Stimulated activated naive B cell treated with anti-CD40 and anti-IgM and Interleukin-4, amounts not matched to agents 10 μg/mL and 1 μg/mL and 100 μg/mL, for 72 hours (primary cell): ENCODE results near the gene COBL.

ENCODE experiments used
- ATAC-seq, 2 donors: fragments of 150-1000 bp; cut with Tn5 transposase; replicated peaks; 2 replicates each; pipeline ENCODE4 v1.10.0; 2021; ENCODE audit warnings: moderate library complexity in 1 of 2
- DNase-seq: peaks from one replicate; pipeline ENCODE4 v3.0.0; 2021
- H3K27ac Mint-ChIP-seq: one replicate; pipeline ENCODE4 v1.8.0; 2022; ENCODE audit warnings: mild to moderate bottlenecking, mixed read lengths
- H3K27me3 Mint-ChIP-seq, 2 donors: one replicate each; pipeline ENCODE4 v1.8.0; 2022; ENCODE audit warnings: mixed read lengths in 2 of 2
- H3K36me3 Mint-ChIP-seq, 2 donors: one replicate each; pipeline ENCODE4 v1.8.0; 2022; ENCODE audit warnings: mixed read lengths in 2 of 2, mild to moderate bottlenecking in 1 of 2
- H3K4me1 Mint-ChIP-seq, 2 donors: one replicate each; pipeline ENCODE4 v1.8.0; 2022; ENCODE audit warnings: mixed read lengths in 2 of 2, mild to moderate bottlenecking in 1 of 2
- H3K4me3 Mint-ChIP-seq, 2 donors: one replicate each; pipeline ENCODE4 v1.8.0; 2022; ENCODE audit warnings: mild to moderate bottlenecking in 2 of 2, mixed read lengths in 2 of 2, moderate library complexity in 1 of 2
- H3K9me3 Mint-ChIP-seq, 2 donors: one replicate each; pipeline ENCODE4 v1.8.0; 2022; ENCODE audit warnings: mixed read lengths in 2 of 2, mild to moderate bottlenecking in 1 of 2

The COBL gene

DNA sequence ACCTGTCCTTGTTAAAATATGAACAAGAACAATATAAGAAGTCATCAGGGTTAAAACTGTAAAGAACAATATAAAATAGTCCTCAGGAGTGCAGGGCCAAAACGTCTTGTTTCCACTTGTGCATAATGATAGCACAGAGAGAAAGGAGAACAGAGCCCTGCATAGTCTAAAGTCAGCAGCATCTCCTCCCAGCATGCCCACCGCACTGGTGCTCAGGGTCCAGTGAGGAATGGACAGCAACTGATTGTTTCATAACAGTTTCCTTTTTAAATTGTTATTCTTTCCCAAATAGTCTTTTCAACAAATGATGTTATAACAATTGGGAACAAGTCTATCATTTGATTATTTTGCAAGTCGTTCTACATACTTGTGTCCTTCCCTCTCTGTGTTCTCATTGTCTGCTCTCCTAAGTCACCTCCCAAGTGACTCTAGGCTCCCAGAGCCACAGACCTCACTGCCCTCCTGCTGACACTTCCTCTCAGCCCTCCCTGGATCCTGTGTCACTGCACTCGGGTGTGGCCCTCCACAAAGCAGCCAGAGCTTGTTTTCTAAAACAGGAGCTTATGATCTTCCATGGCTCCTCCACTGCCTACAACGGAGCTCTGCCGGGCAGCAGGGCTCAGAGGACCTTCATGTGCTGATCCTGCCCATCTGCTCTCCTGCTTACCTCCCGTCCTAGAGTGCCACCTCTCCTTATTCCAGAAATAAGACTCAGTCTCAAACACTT lies 27.6 kb downstream of the COBL start:
- H3K4me3 Mint-ChIP-seq, result no peak overlapping the region

DNA sequence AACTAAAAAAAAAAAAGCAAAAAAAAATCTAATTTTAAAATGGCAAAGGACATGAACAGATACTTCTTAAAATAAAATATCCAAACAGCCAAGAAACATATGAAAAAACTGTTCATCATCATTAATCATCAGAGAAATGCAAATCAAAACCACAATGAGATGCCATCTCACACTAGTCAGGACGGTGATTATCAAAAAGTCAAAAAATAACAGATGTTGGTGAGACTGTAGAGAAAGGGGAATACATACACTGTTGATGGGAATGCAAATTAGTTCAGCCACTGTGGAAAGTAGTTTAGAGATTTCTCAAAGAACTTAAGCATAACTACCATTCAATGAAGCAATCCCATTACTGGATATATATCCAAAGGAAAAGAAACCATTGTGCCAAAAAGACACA lies 30.2 kb downstream of the COBL start:
- no peak for ATAC-seq

More for the DNA sequence above, 27.6 kb downstream of the COBL start:
- no peak overlapping the region for H3K27ac Mint-ChIP-seq
- no peaks in the 10 kb centered on the region for H3K36me3 Mint-ChIP-seq
- ATAC-seq (no peak), DNase-seq (no peak)
- peaks cover 0 to 5% of the 10 kb centered on the region in 2 donors for H3K27me3 Mint-ChIP-seq
- no peaks in the 10 kb centered on the region for H3K9me3 Mint-ChIP-seq
- no peaks in the 10 kb centered on the region for H3K4me1 Mint-ChIP-seq

DNA sequence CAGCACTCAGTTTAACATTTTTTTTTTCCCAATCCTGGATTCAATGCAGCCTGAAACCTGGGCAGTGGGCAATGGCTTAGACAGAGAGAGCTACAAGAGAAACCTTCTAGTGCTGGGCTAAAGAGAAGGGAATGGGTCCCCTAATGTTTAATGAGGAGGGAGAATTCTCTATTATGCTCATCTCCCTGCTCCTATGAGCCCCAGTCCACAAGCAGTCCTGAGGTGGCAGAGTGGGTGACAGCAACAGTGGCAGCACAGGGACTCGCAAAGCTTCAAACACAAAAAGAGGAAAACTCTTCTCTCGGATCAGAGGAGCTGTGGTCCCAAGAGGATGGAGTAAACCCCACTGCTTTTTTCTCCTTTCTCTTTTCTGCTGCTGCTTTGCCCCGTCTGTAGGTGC lies 36.5 kb downstream of the COBL start:
- H3K36me3 Mint-ChIP-seq, result peaks cover 0 to 4% of the 10 kb centered on the region in 2 donors
- H3K4me3 Mint-ChIP-seq, result no peak overlapping the region
- DNase-seq (no peak), ATAC-seq (no peak)
- peaks cover 3 to 9% of the 10 kb centered on the region in 2 donors for H3K27me3 Mint-ChIP-seq
- H3K27ac Mint-ChIP-seq, result no peak overlapping the region
- H3K4me1 Mint-ChIP-seq, result no peaks in the 10 kb centered on the region
- H3K9me3 Mint-ChIP-seq, result peaks cover 3 to 6% of the 10 kb centered on the region in 2 donors

More for the DNA sequence above, 30.2 kb downstream of the COBL start:
- Mint-ChIP-seq H3K4me3 (no peak overlapping the region), H3K36me3 (peaks cover 0 to 4% of the 10 kb centered on the region in 2 donors), H3K9me3 (peaks cover 3 to 6% of the 10 kb centered on the region in 2 donors), H3K27me3 (peaks cover 0 to 5% of the 10 kb centered on the region in 2 donors), H3K27ac (no peak overlapping the region), H3K4me1 (no peaks in the 10 kb centered on the region)
- DNase-seq, result no peak

DNA sequence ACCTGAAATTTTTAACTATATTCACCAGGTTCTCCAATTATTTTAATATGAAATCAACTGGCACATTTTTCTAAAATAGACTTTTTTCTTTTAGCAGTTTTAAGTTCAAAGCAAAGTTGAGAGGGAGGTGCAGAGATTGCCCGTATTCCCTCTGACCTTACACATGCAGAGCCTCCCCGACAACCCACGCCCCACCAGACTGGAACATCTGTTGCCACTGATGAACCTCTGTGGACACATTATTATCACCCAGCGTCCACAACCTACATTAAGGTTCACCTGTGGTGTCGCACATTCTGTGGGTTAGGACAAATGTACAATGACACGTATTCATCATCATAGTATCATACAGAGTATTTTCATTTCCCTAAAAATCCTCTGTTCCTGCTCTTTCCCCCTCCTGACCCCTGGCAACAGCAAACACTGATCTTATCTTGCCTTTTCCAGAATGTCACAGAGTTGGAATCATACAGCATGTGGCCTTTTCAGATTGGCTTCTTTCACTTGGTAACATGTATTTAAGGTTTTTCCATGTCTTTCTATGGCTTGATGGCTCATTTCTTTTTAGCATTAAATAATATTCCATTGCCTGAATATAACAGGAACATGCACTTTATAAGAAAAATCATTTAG lies 37.1 kb downstream of the COBL start:
- Mint-ChIP-seq H3K36me3 (peaks cover 0 to 4% of the 10 kb centered on the region in 2 donors), H3K4me3 (no peak overlapping the region), H3K27ac (no peak overlapping the region), H3K4me1 (no peaks in the 10 kb centered on the region), H3K27me3 (peaks cover 3 to 9% of the 10 kb centered on the region in 2 donors), H3K9me3 (peaks cover 3 to 6% of the 10 kb centered on the region in 2 donors)
- no peak for ATAC-seq
- no peak for DNase-seq

DNA sequence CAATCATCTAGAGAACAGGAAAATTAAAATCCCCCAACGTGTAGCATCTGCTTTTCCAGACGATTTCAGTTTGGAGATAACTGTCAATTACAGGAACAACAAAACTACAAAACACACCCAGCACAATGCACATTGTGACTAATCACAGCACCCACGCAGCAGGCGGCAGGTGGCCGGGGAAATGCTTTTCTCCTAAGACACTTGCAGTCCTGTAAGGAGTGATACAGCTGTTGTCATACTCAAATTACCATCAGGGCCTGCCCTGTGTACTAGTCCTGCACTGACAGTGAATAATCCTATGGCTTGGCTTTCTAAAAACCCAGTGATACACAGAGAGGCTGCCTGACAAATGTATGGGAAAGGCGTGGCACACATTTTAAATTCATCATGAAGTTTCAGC lies 37.8 kb downstream of the COBL start:
- H3K27me3 Mint-ChIP-seq, result peaks cover 8 to 9% of the 10 kb centered on the region in 2 donors
- no peak overlapping the region for H3K27ac Mint-ChIP-seq
- no peak for DNase-seq
- no peaks in the 10 kb centered on the region for H3K4me1 Mint-ChIP-seq
- peaks cover 3 to 6% of the 10 kb centered on the region in 2 donors for H3K9me3 Mint-ChIP-seq
- peaks cover 0 to 4% of the 10 kb centered on the region in 2 donors for H3K36me3 Mint-ChIP-seq
- ATAC-seq, result no peak
- no peak overlapping the region for H3K4me3 Mint-ChIP-seq

DNA sequence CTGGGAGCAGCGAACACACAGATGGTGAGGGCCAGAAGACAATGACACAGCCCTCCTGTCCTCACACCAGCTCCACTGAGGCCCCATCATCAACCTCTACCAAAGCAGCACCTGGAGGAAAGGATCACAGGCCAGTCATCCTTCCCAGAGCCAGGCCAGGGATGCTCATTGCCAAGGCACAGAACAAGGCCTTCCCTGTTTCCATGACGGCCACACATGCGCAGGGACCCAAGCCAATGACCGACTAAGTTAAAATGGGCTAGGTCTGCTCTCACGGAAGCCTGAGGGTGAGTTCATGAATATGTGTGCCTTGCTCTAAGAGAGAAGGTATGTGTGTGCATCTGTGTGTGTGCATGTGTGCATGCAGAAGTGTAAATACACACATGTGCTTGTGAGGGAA lies 39.6 kb downstream of the COBL start:
- no peaks in the 10 kb centered on the region for H3K9me3 Mint-ChIP-seq
- no peak overlapping the region for H3K4me3 Mint-ChIP-seq
- ATAC-seq (no peak), DNase-seq (no peak)
- H3K4me1 Mint-ChIP-seq, result no peaks in the 10 kb centered on the region
- H3K27ac Mint-ChIP-seq, result no peak overlapping the region
- no peaks in the 10 kb centered on the region for H3K36me3 Mint-ChIP-seq
- peaks cover 8 to 9% of the 10 kb centered on the region in 2 donors for H3K27me3 Mint-ChIP-seq

DNA sequence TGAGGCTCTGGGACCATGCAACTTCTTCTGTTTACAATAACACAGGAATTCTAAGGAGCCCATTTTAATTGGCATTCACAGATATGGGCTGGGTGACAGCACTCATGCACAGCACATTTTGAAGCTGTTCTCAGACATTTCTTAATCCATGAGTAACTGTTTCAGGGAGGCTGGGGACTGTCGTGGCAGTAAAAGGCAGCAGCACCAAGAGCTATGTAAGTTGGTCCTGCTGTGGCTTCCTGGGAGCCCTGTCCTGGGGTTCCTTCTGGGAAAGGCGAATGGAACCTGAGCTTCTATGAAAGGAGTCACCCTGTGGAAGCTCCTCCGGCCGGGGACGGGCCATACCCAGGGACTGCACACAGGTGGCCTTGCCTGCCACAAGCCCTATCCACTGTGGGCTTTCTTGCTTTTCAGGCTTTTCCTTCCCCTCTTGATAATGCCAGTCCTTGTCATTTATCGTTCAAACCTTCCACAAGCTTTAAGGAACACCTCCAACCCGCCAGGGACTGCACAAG lies 40.5 kb downstream of the COBL start:
- H3K27me3 Mint-ChIP-seq, result peaks cover 8 to 9% of the 10 kb centered on the region in 2 donors
- ATAC-seq (no peak), DNase-seq (no peak)
- H3K27ac Mint-ChIP-seq, result no peak overlapping the region
- no peaks in the 10 kb centered on the region for H3K4me1 Mint-ChIP-seq
- no peaks in the 10 kb centered on the region for H3K36me3 Mint-ChIP-seq
- H3K9me3 Mint-ChIP-seq, result no peaks in the 10 kb centered on the region
- H3K4me3 Mint-ChIP-seq, result no peak overlapping the region

DNA sequence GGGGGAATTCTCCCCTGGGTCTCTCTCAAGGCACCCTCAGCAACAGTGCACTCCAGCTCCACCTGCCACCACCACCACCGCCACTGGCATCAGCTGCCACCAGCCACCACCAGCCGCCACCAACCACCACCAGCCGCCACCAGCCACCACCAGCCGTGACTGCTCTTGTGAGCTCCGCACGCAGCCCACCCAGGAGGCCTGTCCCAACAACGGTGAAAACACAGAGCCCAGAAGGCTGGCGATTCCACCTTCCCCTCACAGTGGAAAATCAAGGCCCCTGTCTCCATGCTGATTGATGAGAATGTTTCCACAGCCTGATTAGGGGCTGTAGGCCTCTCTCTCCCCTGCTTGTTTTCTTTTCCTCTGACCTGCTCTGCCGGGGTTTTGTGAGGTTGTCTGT lies 41.1 kb downstream of the COBL start:
- Mint-ChIP-seq H3K4me1 (no peaks in the 10 kb centered on the region), H3K36me3 (no peaks in the 10 kb centered on the region)

DNA sequence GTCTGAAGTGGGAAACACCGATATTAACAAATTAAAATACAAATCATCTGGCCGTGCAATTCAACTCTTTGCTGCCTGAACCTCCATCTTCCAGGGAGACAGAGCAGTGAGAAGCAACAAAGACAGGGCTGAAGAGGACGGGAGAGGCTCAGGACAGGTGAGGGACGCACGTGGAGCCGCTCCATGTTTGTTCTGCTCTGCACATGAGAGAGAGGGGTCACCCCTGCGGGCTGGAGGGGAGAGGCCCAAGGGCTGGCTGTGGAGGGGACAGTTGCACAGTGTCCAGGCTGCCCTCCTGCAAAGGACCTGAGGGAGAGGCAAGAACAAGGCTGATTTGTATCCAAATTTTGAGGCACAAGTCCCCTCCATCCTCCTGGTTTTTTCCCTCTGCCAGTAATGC lies 41.7 kb downstream of the COBL start:
- H3K27ac Mint-ChIP-seq, result no peak overlapping the region
- no peaks in the 10 kb centered on the region for H3K9me3 Mint-ChIP-seq

More for the DNA sequence above, 41.1 kb downstream of the COBL start:
- Mint-ChIP-seq H3K4me3 (no peak overlapping the region), H3K9me3 (no peaks in the 10 kb centered on the region), H3K27me3 (peaks cover 7 to 8% of the 10 kb centered on the region in 2 donors), H3K27ac (no peak overlapping the region)
- no peak for DNase-seq
- no peak for ATAC-seq

DNA sequence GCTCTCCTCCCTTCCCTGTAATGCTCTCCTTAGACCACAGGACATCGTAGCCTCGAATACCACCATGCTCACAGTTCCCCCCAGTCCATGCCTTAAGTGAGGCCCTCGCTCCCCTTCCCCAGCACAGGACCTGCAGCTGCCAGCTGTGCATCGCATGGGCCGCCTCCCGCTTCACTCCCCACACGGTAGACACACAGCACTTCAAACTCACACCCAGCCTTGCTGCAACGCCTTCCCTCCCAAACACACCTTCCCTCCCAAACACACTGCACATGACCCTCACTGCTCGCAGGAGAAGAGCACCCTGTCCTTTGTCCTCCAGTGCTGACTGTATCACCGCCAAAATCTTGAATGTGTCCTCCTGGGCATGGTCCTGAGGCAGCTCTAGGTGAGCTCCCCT lies 42.6 kb downstream of the COBL start:
- H3K4me1 Mint-ChIP-seq, result no peaks in the 10 kb centered on the region
- no peak for DNase-seq
- H3K9me3 Mint-ChIP-seq, result no peaks in the 10 kb centered on the region
- peaks cover 0 to 8% of the 10 kb centered on the region in 2 donors for H3K27me3 Mint-ChIP-seq
- no peak overlapping the region for H3K27ac Mint-ChIP-seq
- no peaks in the 10 kb centered on the region for H3K36me3 Mint-ChIP-seq
- ATAC-seq, result no peak
- no peak overlapping the region for H3K4me3 Mint-ChIP-seq

More for the DNA sequence above, 41.7 kb downstream of the COBL start:
- H3K36me3 Mint-ChIP-seq, result no peaks in the 10 kb centered on the region
- no peak overlapping the region for H3K4me3 Mint-ChIP-seq
- ATAC-seq, result no peak
- no peaks in the 10 kb centered on the region for H3K4me1 Mint-ChIP-seq
- no peak for DNase-seq
- peaks cover 1 to 8% of the 10 kb centered on the region in 2 donors for H3K27me3 Mint-ChIP-seq

DNA sequence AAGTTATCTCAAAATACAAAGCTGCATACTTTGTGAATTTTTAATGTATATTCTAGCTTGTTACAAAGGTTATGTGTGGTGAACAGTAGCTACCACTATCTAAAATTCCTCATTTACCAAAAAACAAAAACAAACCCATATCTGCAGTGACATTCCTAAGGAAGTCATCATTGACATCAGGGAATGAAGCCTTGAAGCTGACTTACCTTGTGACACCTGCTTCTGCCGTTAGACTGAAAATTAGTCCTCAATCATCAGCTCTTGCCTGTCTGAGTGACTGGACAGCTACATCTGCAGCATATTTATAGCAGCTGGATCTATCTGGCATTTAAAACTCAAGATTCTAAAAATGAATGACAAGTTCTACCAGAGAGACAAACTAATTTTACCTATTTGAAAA lies 43.2 kb downstream of the COBL start:
- DNase-seq (no peak), ATAC-seq (no peak)
- Mint-ChIP-seq H3K4me3 (no peak overlapping the region), H3K4me1 (no peaks in the 10 kb centered on the region), H3K27ac (no peak overlapping the region), H3K36me3 (no peaks in the 10 kb centered on the region), H3K27me3 (peaks cover 0 to 8% of the 10 kb centered on the region in 2 donors), H3K9me3 (no peaks in the 10 kb centered on the region)

DNA sequence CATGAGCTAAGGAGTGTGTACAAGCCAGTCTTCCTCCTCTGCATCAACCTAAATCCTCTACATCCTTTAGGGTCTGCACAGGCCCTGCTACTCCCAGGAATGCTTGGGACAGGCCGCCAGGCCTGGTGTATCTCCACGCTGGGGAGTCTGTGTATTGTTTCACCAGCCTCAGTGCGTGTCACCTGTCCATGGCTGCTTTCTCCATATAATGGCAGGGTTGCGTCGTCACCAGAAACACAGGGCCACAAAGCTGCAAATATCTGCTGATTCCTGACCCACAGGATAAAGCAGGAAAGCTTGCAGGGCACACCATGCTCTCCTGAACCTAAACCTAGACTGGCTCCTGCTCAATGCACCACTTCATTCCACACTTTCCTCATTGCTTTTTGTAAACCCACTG lies 45.6 kb downstream of the COBL start:
- Mint-ChIP-seq H3K4me1 (no peaks in the 10 kb centered on the region), H3K27ac (no peak overlapping the region), H3K4me3 (no peak overlapping the region), H3K27me3 (peaks cover 0 to 5% of the 10 kb centered on the region in 2 donors), H3K9me3 (no peaks in the 10 kb centered on the region), H3K36me3 (no peaks in the 10 kb centered on the region)
- ATAC-seq, result no peak
- DNase-seq, result no peak

DNA sequence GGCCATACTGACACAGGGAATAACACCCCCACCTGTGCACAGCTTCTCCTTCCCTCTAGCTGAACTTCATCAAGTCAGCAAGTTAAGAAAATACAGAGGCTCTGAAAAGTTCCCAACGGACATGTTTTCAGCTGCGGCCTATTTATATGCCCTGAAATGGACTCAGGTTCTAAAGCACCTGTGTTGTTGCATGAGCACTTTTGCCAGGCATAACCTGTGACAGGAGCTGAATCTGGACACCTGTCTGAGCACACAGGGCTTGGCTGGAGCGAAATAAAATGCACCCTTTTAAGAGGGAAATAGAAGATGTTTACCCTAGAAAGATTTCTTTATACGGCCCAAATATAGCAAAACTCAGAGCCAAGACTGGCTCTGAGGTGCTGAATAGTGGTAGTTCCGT lies 46.7 kb downstream of the COBL start:
- DNase-seq (no peak), ATAC-seq (no peak)
- Mint-ChIP-seq H3K4me3 (no peak overlapping the region), H3K9me3 (no peaks in the 10 kb centered on the region), H3K4me1 (no peaks in the 10 kb centered on the region), H3K27ac (no peak overlapping the region), H3K36me3 (no peaks in the 10 kb centered on the region), H3K27me3 (peaks cover 0 to 5% of the 10 kb centered on the region in 2 donors)

DNA sequence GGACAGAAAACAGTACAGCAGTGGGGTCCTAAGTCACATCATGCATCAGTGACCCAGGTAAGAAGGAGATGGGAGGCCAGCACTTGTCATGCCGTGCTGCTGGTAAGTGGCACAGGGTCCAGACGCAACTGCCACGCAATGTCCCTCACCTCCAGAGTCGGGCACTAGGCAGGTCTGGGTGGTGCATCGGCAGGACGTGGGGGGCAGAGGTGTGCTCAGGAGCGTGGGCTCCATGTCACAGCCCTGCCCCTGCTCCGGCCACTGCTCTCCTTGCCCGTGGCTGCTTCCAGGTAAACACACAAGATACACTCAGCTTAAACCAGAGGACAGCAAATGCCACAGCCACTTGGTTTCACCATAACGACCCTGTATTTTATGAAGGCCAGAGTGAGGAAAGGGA lies 47.3 kb downstream of the COBL start:
- peaks cover 0 to 5% of the 10 kb centered on the region in 2 donors for H3K27me3 Mint-ChIP-seq
- ATAC-seq (no peak), DNase-seq (no peak)
- no peaks in the 10 kb centered on the region for H3K9me3 Mint-ChIP-seq
- no peaks in the 10 kb centered on the region for H3K4me1 Mint-ChIP-seq
- no peak overlapping the region for H3K4me3 Mint-ChIP-seq
- no peaks in the 10 kb centered on the region for H3K36me3 Mint-ChIP-seq
- no peak overlapping the region for H3K27ac Mint-ChIP-seq

DNA sequence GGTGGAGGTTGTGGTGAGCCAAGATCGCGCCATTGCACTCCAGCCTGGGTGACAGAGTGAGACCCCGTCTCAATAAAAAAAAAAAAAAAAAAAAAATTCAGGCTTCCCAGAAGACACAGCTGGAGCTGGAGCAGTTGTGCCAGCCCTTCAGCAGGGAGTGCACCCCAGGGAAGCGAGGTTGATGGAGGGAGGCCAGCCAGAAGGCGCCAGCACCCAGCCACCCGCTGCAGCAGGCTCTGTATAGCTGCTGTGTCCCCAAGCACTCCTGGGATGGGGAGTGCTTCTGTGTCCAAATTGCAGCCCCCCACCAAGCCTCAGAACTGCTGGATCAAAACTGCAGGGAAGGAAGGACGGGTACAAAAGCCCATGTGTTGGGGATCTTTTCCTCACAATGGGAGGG lies 47.8 kb downstream of the COBL start:
- no peaks in the 10 kb centered on the region for H3K36me3 Mint-ChIP-seq
- H3K4me3 Mint-ChIP-seq, result no peak overlapping the region
- ATAC-seq (no peak), DNase-seq (no peak)
- no peaks in the 10 kb centered on the region for H3K4me1 Mint-ChIP-seq
- no peaks in the 10 kb centered on the region for H3K9me3 Mint-ChIP-seq
- H3K27ac Mint-ChIP-seq, result no peak overlapping the region
- peaks cover 0 to under 1% of the 10 kb centered on the region in 2 donors for H3K27me3 Mint-ChIP-seq
